Kidney epithelial cell (primary cell): ENCODE measurements around the gene PYGO2. TPM values are rescaled to one million over a fixed set of nuclear protein-coding genes. Genes with fewer than 3 reads are reported as not detected.

Experiments used
- DNase-seq: peaks from one replicate; pipeline ENCODE4 v3.0.0-alpha.2; 2010; ENCODE audit warnings: low read depth
- H3K27me3 ChIP-seq: 2 replicates; pipeline ENCODE4 v1.6.0; 2011; ENCODE audit warnings: low read length; ENCODE audit not compliant: control insufficient read depth, insufficient read depth
- H3K36me3 ChIP-seq: 2 replicates; pipeline ENCODE4 v1.5.1; 2011; ENCODE audit warnings: low read length; ENCODE audit not compliant: control insufficient read depth, insufficient read depth
- H3K4me3 ChIP-seq: 2 replicates; pipeline ENCODE4 v1.5.1; 2011; ENCODE audit warnings: low read depth, mild to moderate bottlenecking, control low read depth, low read length
- CTCF ChIP-seq: IDR thresholded peaks from 2 replicates; pipeline ENCODE4 v1.5.1; 2011; ENCODE audit warnings: mild to moderate bottlenecking, moderate library complexity, low read length, control low read depth, inconsistent platforms; ENCODE audit not compliant: insufficient read depth, poor library complexity, severe bottlenecking
- total RNA-seq: library from RNA; depleted of rRNA; stranded (reverse); fragments of >200 nt; gene quantifications from 2 replicates; pipeline ENCODE4 v1.2.3, GENCODE V29; 2015

PYGO2 gene
- total RNA-seq, 1 donor from 2014 or later: 21.2 TPM

- no peak for DNase-seq
- Histone ChIP-seq H3K27me3 (no peaks in the 10 kb centered on the region), H3K36me3 (peaks cover 2% of the 10 kb centered on the region), H3K4me3 (no peak overlapping the region)
- TF ChIP-seq CTCF: no peak
These were observed 4.4 kb downstream of the PYGO2 start for GRCh38 chr1:154957091-154957657.

- DNase-seq: no peak
- H3K4me3 ChIP-seq: peak overlapping the region; percentile 50
- no peaks in the 10 kb centered on the region for H3K27me3 ChIP-seq
- no peak for TF ChIP-seq CTCF
- peaks cover 2% of the 10 kb centered on the region for H3K36me3 ChIP-seq
These were observed 5.0 kb downstream of the PYGO2 start for GRCh38 chr1:154956544-154956941.

- Histone ChIP-seq H3K27me3 (no peaks in the 10 kb centered on the region), H3K36me3 (peaks cover 2% of the 10 kb centered on the region), H3K4me3 (peak within 1 kb of the TSS; percentile 50)
- peak; percentile 79 for DNase-seq
- TF ChIP-seq CTCF: peak; percentile 39
These were observed 5.7 kb downstream of the PYGO2 start, which contains the start of gene PBXIP1 for GRCh38 chr1:154955718-154956543. PBXIP1 (minus strand) TSS chr1:154956099; CDS start chr1:154953721, 2,378 bp downstream.

- DNase-seq: peak; percentile 73
- H3K27me3 ChIP-seq: no peaks in the 10 kb centered on the region
- H3K4me3 ChIP-seq: peak overlapping the region; percentile 50
- TF ChIP-seq CTCF: no peak
- peaks cover 2% of the 10 kb centered on the region for H3K36me3 ChIP-seq
These were observed 6.4 kb downstream of the PYGO2 start for GRCh38 chr1:154955039-154955717.

GRCh38 chr1:154954541-154954940, 7.0 kb downstream of the PYGO2 start:
- DNase-seq: no peak
- H3K4me3 ChIP-seq: no peak overlapping the region
- TF ChIP-seq CTCF: no peak
- H3K27me3 ChIP-seq: no peaks in the 10 kb centered on the region
- H3K36me3 ChIP-seq: peaks cover under 1% of the 10 kb centered on the region
